HEK293T (cell line): ENCODE results near the gene KY.

Source experiments
- CTCF ChIA-PET: fragments of 350-600 bp; formaldehyde crosslinking; extraction: SDS; loops from one replicate; lab custom pipeline; 2021; ENCODE audit warnings: antibody characterized with exemption, inconsistent platforms; lab: Yijun Ruan, JAX
- POLR2A ChIA-PET: fragments of 350-600 bp; formaldehyde crosslinking; extraction: SDS; loops from one replicate; lab custom pipeline; 2020; ENCODE audit warnings: antibody characterized with exemption, inconsistent platforms; lab: Yijun Ruan, JAX
- DNase-seq: peaks from one replicate; pipeline ENCODE4 v3.0.0; 2012; ENCODE audit warnings: mixed read lengths; ENCODE audit errors: extremely low spot score
- ARNT ChIP-seq: fragments of 450-650 bp; IDR thresholded peaks from 2 replicates; pipeline ENCODE4 v1.6.1; 2017; ENCODE audit warnings: mild to moderate bottlenecking
- BHLHE40 ChIP-seq: fragments of 450-650 bp; IDR thresholded peaks from 2 replicates; pipeline ENCODE4 v1.6.1; 2016; ENCODE audit warnings: mild to moderate bottlenecking, moderate library complexity, borderline replicate concordance
- CTBP1 ChIP-seq: fragments of 450-650 bp; IDR thresholded peaks from 2 replicates; pipeline ENCODE4 v1.6.1; 2016; ENCODE audit warnings: borderline replicate concordance
- ELF4 ChIP-seq: fragments of 450-650 bp; IDR thresholded peaks from 2 replicates; pipeline ENCODE4 v1.6.1; 2017; ENCODE audit warnings: antibody characterized with exemption
- FOXA1 ChIP-seq: fragments of 450-650 bp; IDR thresholded peaks from 2 replicates; pipeline ENCODE4 v1.6.1; 2016; ENCODE audit warnings: mild to moderate bottlenecking
- FOXK2 ChIP-seq: fragments of 450-650 bp; IDR thresholded peaks from 2 replicates; pipeline ENCODE4 v1.6.1; 2016; ENCODE audit warnings: mild to moderate bottlenecking
- FOXM1 ChIP-seq: fragments of 450-650 bp; IDR thresholded peaks from 2 replicates; pipeline ENCODE4 v1.6.1; 2017; ENCODE audit warnings: mild to moderate bottlenecking, borderline replicate concordance
- HDGF ChIP-seq: fragments of 450-650 bp; IDR thresholded peaks from 2 replicates; pipeline ENCODE4 v1.6.1; 2017; ENCODE audit warnings: antibody characterized with exemption, borderline replicate concordance
- L3MBTL2 ChIP-seq: fragments of 450-650 bp; conservative IDR thresholded peaks from 2 replicates; pipeline ENCODE4 v1.6.1; 2016; ENCODE audit warnings: mild to moderate bottlenecking
- LEF1 ChIP-seq: fragments of 450-650 bp; IDR thresholded peaks from 2 replicates; pipeline ENCODE4 v1.6.1; 2017; ENCODE audit warnings: mild to moderate bottlenecking, borderline replicate concordance
- NFRKB ChIP-seq: fragments of 450-650 bp; IDR thresholded peaks from 2 replicates; pipeline ENCODE4 v1.6.1; 2016; ENCODE audit warnings: mild to moderate bottlenecking, moderate library complexity
- SP1 ChIP-seq: fragments of 450-650 bp; IDR thresholded peaks from 2 replicates; pipeline ENCODE4 v1.6.1; 2017
- SUZ12 ChIP-seq: fragments of 450-650 bp; IDR thresholded peaks from 2 replicates; pipeline ENCODE4 v1.6.1; 2016; ENCODE audit warnings: mild to moderate bottlenecking
- TARDBP ChIP-seq: fragments of 450-650 bp; IDR thresholded peaks from 2 replicates; pipeline ENCODE4 v1.6.1; 2016
- ZNF384 ChIP-seq: fragments of 450-650 bp; IDR thresholded peaks from 2 replicates; pipeline ENCODE4 v1.6.1; 2016
- TF ChIP-seq, protein P1 (sequence below): fragments of 450-650 bp; IDR thresholded peaks from 2 replicates; pipeline ENCODE4 v1.6.1; 2016

The KY gene

DNA sequence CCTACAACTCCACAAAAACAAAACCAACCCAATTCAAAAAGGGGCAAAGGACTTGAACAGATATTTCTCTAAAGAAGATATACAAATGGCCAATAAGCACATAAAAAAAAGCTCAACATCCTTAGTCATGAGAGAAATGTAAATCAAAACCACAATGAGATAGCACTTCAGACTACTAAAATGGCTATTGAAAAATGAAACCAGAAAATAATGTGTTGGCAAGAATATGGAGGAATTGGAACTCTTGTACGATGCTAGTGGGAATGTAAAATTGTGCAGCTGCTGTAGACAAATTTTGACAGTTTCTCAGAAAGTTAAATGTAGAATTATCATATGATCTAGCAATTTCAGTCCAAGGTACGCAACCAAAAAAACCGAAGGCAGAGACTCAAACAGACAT, 29.0 kb downstream of the KY start:
- no peak for DNase-seq
- TF ChIP-seq FOXA1 (no peak), ARNT (no peak), ELF4 (no peak)
- CTCF ChIA-PET = no interaction called here
- POLR2A ChIA-PET = no interaction called here

DNA sequence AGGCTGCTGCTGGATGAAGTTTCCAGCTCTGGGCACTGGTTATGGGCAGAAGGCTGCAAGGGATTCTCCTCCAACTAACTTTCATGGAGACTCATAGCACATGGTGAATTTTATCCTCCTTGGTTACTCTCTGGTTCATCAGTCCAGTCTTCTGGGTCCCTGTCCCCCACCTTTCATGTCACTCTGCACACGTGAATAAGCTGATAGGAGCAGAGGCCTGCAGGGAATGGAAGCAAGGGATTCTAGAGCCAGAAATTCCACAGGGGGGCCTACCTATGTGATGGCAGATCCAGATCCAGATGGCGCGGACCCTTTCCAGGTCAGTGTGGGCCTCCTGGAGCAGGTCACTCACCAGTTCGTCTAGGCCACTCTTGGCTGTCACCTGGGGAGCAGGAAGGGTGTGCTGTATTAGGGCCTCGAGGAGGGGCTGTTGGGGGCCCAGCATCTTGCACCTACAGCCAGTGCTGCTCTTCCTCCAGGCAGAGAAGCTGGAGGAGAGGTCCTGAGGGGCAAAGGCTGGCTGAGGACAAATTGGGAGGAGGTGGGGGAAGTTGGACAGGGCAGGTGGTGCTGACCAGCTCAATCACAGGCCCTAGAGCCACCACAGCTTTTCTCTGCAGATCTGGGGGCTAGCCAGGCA, 30.2 kb downstream of the KY start:
- POLR2A ChIA-PET = no interaction called here
- CTCF ChIA-PET = no interaction called here
- DNase-seq = no peak
- TF ChIP-seq SUZ12 = no peak
- TF ChIP-seq, protein P1, sequence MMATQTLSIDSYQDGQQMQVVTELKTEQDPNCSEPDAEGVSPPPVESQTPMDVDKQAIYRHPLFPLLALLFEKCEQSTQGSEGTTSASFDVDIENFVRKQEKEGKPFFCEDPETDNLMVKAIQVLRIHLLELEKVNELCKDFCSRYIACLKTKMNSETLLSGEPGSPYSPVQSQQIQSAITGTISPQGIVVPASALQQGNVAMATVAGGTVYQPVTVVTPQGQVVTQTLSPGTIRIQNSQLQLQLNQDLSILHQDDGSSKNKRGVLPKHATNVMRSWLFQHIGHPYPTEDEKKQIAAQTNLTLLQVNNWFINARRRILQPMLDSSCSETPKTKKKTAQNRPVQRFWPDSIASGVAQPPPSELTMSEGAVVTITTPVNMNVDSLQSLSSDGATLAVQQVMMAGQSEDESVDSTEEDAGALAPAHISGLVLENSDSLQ = no peak
- no peak for TF ChIP-seq FOXM1
- no peak for TF ChIP-seq FOXA1
- no peak for TF ChIP-seq ELF4
- TF ChIP-seq LEF1 = no peak
- TF ChIP-seq NFRKB = no peak
- TF ChIP-seq ARNT = no peak
- TF ChIP-seq L3MBTL2 = no peak
- TF ChIP-seq CTBP1 = no peak
- no peak for TF ChIP-seq HDGF
- no peak for TF ChIP-seq FOXK2
- TF ChIP-seq TARDBP = no peak
- TF ChIP-seq SP1 = no peak
- no peak for TF ChIP-seq ZNF384
- no peak for TF ChIP-seq BHLHE40

DNA sequence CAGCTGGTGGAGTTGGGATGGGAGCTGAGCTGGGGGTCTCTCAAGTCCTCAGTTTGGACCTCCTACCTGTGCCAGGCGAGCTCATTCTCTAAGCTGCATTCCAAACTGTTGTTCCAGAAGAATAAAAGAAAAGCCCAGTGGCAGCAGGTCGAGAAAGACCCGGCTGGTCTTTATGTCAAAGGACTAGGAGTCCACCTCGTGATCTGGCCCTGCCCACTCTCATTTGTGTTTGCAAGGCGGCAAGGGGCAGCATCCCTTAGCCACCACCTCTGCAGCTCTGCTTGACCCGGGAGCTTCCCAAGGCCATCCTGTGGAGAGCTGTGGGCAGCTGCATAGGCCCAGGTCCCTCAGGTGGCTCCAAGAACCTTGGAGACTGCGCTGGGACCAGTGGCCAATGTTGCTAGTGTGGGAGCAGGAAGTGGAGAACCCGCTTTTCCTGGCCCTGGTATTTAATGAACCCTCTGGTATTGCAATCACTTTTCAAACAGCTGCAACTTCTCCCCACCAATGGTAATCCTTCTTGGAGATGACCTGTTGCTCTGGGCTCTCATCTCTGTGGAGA, 30.9 kb downstream of the KY start:
- ChIA-PET POLR2A (no interaction called here), CTCF (interaction anchor here (0.6 kb wide), 1 partner anchor 21 kb away, joined by 3 read pairs; no protein-coding TSS in a partner anchor)
- TF ChIP-seq NFRKB (no peak), FOXK2 (no peak), ELF4 (no peak), TARDBP (no peak), SUZ12 (no peak), FOXM1 (no peak), SP1 (no peak), L3MBTL2 (no peak), CTBP1 (no peak)
- no peak for DNase-seq

DNA sequence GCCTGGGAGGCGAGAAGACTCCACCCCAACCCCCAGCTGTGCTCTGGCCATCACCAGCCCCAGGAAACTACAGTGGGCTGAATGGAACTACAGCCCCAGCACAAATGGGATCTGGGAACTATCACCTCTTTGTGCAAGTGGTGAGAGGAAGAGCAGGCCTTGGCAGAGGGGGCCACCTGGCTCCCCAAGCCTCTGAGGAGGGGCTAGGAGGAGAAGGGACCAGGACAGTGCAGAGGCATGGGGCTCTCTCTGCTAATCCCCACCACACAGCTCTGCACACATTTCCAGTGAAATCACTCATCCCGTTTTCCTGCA, 31.6 kb downstream of the KY start:
- TF ChIP-seq SP1 (no peak), NFRKB (no peak)
- no peak for DNase-seq
- POLR2A ChIA-PET = no interaction called here
- CTCF ChIA-PET = no interaction called here

DNA sequence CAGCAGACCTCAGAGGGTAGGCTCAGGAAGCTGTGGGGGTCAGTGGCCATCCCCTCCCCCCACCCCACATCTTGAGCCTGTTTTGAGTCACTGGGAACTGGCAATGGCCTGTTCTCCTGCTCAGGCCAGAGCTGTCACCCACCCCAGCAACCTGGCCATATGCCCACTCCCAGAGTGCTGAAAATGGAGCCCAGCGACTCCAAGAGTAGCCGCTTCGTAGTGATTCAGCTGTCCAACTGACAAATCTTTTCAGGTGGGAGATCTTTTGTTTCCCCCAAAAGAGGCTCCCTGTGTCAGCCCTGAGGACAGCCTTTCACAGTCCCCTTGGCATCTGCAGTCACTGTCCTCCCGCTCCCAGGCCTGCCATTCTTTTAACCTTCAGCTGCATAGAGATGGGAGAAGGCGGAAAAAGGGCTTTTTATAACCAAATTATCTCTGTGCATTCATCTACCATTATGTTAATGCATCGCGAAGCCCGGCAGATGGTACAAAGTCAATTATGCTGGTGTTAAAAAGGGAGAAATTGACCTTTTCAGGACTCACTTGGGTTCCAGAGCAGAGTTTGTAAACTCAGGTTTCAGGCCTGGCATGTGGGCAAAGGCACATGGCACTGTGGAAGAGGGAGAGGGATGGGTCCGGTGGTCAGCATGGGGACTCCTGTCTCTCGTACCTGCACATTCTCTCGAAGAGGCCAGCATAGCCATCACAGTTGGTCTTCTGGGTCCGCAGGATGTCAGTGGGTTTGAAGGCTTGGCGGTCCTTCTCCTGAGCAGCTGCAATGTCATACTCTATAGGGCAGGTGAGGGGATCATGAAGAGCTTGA, 32.1 kb downstream of the KY start:
- TF ChIP-seq L3MBTL2 (no peak), FOXA1 (no peak), NFRKB (no peak), ZNF384 (no peak), ELF4 (no peak), BHLHE40 (no peak), SP1 (no peak), FOXM1 (no peak), FOXK2 (no peak), HDGF (no peak), SUZ12 (no peak), CTBP1 (no peak), LEF1 (no peak), ARNT (no peak), TARDBP (no peak)
- TF ChIP-seq, protein P1 = no peak
- ChIA-PET CTCF (no interaction called here), POLR2A (no interaction called here)
- no peak for DNase-seq

DNA sequence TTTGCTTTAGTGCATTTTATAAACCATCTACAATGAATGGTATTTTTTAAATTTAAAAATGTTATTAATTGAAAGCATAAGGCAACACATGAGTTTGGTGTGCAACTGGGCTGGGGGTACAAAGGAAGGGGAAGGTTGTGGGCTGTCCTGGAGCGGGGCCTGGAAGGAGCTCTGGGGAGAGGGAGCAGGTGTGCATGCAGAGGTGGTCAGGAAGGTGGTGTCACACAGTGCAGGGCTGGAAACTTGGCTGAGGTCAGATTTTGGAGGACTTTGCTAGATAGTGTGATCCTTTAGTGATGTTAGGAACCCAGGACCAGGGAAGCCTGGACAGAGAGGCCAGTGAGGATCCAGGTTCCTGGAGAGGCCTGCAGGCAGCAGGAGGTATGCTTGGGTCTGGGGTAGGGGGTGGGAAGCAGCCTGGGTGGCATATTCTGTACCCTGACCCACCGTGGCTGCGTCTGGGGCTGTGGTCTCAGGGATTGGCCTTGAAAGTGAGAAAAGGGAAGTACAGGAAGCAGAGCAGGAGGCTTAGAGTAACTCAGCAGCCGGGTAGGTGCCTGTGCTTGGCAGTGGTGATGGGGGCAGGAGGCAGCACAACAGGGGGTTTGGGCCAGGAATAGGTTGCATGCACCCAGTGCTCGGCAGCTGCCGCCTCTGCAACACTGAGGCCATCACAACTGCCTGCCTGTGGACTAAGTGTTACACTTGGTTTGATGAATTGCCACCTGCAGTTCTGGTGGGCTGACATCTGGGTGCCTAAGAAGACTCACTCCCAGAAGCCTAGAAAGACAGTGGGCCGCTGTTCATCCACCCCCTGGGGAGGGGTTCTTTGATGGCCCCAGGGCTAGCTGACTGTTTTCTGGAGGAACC, 33.0 kb downstream of the KY start:
- ChIA-PET CTCF (no interaction called here), POLR2A (no interaction called here)
- no peak for DNase-seq
- TF ChIP-seq HDGF = no peak
- no peak for TF ChIP-seq SUZ12
- no peak for TF ChIP-seq BHLHE40
- TF ChIP-seq, protein P1 = no peak
- no peak for TF ChIP-seq ELF4
- TF ChIP-seq L3MBTL2 = no peak
- no peak for TF ChIP-seq FOXA1
- TF ChIP-seq ZNF384 = no peak
- no peak for TF ChIP-seq CTBP1
- no peak for TF ChIP-seq FOXM1
- TF ChIP-seq TARDBP = no peak
- no peak for TF ChIP-seq ARNT
- TF ChIP-seq SP1 = no peak
- TF ChIP-seq LEF1 = no peak
- no peak for TF ChIP-seq FOXK2
- no peak for TF ChIP-seq NFRKB
